GM21717 (cell line): ENCODE results near the gene NGLY1.

Experiments
- ATAC-seq: cut with Tn5 transposase; IDR thresholded peaks from one replicate; pipeline ENCODE4 v1.9.1; 2021; ENCODE audit warnings: mild to moderate bottlenecking, moderate library complexity; ENCODE audit not compliant: unreplicated experiment

Gene NGLY1

GRCh38 chr3:25713341-25713985 is 69.8 kb downstream of the NGLY1 start:
- no peak for ATAC-seq

GRCh38 chr3:25711090-25711489 is 72.2 kb downstream of the NGLY1 start:
- ATAC-seq: no peak

GRCh38 chr3:25708036-25708435 is 75.2 kb downstream of the NGLY1 start:
- ATAC-seq: no peak

GRCh38 chr3:25707268-25707926 is 75.8 kb downstream of the NGLY1 start:
- ATAC-seq: no peak

- no peak for ATAC-seq
These were observed 77.0 kb downstream of the NGLY1 start for GRCh38 chr3:25706213-25706612.

GRCh38 chr3:25697553-25697952 is 85.7 kb downstream of the NGLY1 start:
- ATAC-seq: no peak

- ATAC-seq: no peak
These were observed 87.4 kb downstream of the NGLY1 start for GRCh38 chr3:25695731-25696420.

- no peak for ATAC-seq
These were observed 90.0 kb downstream of the NGLY1 start for GRCh38 chr3:25693238-25693637.

- no peak for ATAC-seq
These were observed 90.9 kb downstream of the NGLY1 start for GRCh38 chr3:25692341-25692740.

GRCh38 chr3:25690768-25691533 is 92.3 kb downstream of the NGLY1 start:
- no peak for ATAC-seq

GRCh38 chr3:25689226-25689625 is 94.0 kb downstream of the NGLY1 start:
- ATAC-seq: no peak

GRCh38 chr3:25687742-25688141 is 95.5 kb downstream of the NGLY1 start:
- ATAC-seq: no peak

- ATAC-seq: no peak
These were observed 96.5 kb downstream of the NGLY1 start for GRCh38 chr3:25686766-25687165.

- ATAC-seq: no peak
These were observed 99.4 kb downstream of the NGLY1 start for GRCh38 chr3:25683882-25684281.

- no peak for ATAC-seq
These were observed 99.8 kb downstream of the NGLY1 start for GRCh38 chr3:25683410-25683809.

- ATAC-seq: no peak
These were observed 103.5 kb downstream of the NGLY1 start for GRCh38 chr3:25679642-25680302.

GRCh38 chr3:25679166-25679565 is 104.1 kb downstream of the NGLY1 start:
- ATAC-seq: no peak

GRCh38 chr3:25678581-25678980 is 104.7 kb downstream of the NGLY1 start:
- no peak for ATAC-seq

GRCh38 chr3:25677121-25677520 is 106.1 kb downstream of the NGLY1 start:
- ATAC-seq: no peak

GRCh38 chr3:25674670-25675069 is 108.6 kb downstream of the NGLY1 start:
- no peak for ATAC-seq

GRCh38 chr3:25673738-25674298 is 109.4 kb downstream of the NGLY1 start:
- no peak for ATAC-seq
